Body of pancreas (tissue), 4 donors: ENCODE results near the gene RIMKLB. TPM values are rescaled to one million over a fixed set of nuclear protein-coding genes. Genes with fewer than 3 reads are reported as not detected.
"Not testable (repeated sequence)": the region's sequence is repeated elsewhere in the genome, so short reads cannot be mapped to it uniquely, and the experiment has no call there.

Source experiments
- ATAC-seq: fragments of 150-250 bp; one replicate; pipeline ENCODE4 v1.9.1; 2016
- DNase-seq, 4 donors: peaks; one replicate each; pipeline ENCODE4 v3.0.0-alpha.2; 2019
- H3K27ac ChIP-seq, 4 donors: fragments of 200-600 bp; sonication (generic); 1 replicate in 3 of 4; 2 replicates in 1 of 4; pipeline versions ENCODE4 v1.5.1 to v1.6.1; 2016 to 2019; ENCODE audit warnings: mild to moderate bottlenecking in 1 of 4, mixed read lengths in 1 of 4, moderate library complexity in 1 of 4
- H3K27me3 ChIP-seq, 2 donors: fragments of 200-600 bp; sonication (generic); one replicate each; pipeline ENCODE4 v1.6.0; 2016; ENCODE audit warnings: mild to moderate bottlenecking in 1 of 2
- H3K36me3 ChIP-seq, 2 donors: fragments of 200-600 bp; sonication (generic); replicated peaks in 1 of 2; 2 replicates each; pipeline ENCODE4 v1.5.1; 2016; ENCODE audit warnings: low read depth in 2 of 2; ENCODE audit not compliant: insufficient read depth in 1 of 2
- H3K4me1 ChIP-seq: fragments of 200-600 bp; sonication (generic); one replicate; pipeline ENCODE4 v1.6.0; 2016
- H3K4me3 ChIP-seq, 2 donors: fragments of 200-600 bp; sonication (generic); 1 replicate in 1 of 2; 2 replicates in 1 of 2; pipeline ENCODE4 v1.5.1; 2016 to 2019
- H3K9me3 ChIP-seq, 3 donors: fragments of 200-600 bp; sonication (generic); 1 replicate in 2 of 3; 2 replicates in 1 of 3; pipeline ENCODE4 v1.5.1; 2016
- POLR2A ChIP-seq, 3 donors: fragments of 450-650 bp; IDR thresholded peaks; one replicate each; pipeline ENCODE4 v1.6.1; 2016; ENCODE audit warnings: antibody characterized with exemption in 3 of 3, mild to moderate bottlenecking in 2 of 3
- WGBS, 2 donors: methylation state at CpG; one replicate each; pipeline ENCODE4 v1.1.5; 2017; 5-methylcytosine and 5-hydroxymethylcytosine counted together
- intact Hi-C: fragments of 100-400 bp; cut with DNase I; formaldehyde crosslinking; loops from one replicate; pipeline ENCODE4 v1.15.1; 2023
- total RNA-seq, 2 donors: library from RNA; depleted of rRNA; stranded (reverse); fragments of >200 nt; gene quantifications; one replicate each; pipeline ENCODE4 v1.1.0, GENCODE V29; 2016
- TF ChIP-seq, protein P1 (sequence below), 7 experiments: fragments of 450-650 bp in 4 of 7; fragments of 200-600 bp in 3 of 7; sonication (generic) in 3 of 7; IDR thresholded peaks; one replicate each; pipeline ENCODE4 v1.5.1; 2016 to 2019; ENCODE audit warnings: antibody characterized with exemption in 7 of 7

Gene RIMKLB
- total RNA-seq, 2 donors from 2014 or later: 18.1 to 19.5 TPM

- Histone ChIP-seq H3K9me3 (no peaks in the 10 kb centered on the region), H3K27me3 (no peaks in the 10 kb centered on the region), H3K27ac (no peak overlapping the region), H3K4me1 (peaks cover 7% of the 10 kb centered on the region), H3K4me3 (no peak overlapping the region), H3K36me3 (no peaks in the 10 kb centered on the region)
- TF ChIP-seq, protein P1, sequence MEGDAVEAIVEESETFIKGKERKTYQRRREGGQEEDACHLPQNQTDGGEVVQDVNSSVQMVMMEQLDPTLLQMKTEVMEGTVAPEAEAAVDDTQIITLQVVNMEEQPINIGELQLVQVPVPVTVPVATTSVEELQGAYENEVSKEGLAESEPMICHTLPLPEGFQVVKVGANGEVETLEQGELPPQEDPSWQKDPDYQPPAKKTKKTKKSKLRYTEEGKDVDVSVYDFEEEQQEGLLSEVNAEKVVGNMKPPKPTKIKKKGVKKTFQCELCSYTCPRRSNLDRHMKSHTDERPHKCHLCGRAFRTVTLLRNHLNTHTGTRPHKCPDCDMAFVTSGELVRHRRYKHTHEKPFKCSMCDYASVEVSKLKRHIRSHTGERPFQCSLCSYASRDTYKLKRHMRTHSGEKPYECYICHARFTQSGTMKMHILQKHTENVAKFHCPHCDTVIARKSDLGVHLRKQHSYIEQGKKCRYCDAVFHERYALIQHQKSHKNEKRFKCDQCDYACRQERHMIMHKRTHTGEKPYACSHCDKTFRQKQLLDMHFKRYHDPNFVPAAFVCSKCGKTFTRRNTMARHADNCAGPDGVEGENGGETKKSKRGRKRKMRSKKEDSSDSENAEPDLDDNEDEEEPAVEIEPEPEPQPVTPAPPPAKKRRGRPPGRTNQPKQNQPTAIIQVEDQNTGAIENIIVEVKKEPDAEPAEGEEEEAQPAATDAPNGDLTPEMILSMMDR (IDR thresholded peaks at IDR 0.05): no peak
- TF ChIP-seq POLR2A (IDR thresholded peaks at IDR 0.05): no peak
- intact Hi-C loops: no loop called here
- no peak for DNase-seq
- no peak for ATAC-seq
- WGBS, 2 donors: 90 to 92% methylated on average over 2 of the region's 2 CpGs
Observed at GRCh38 chr12:8779862-8780261, 82.1 kb downstream of the RIMKLB start.

- intact Hi-C loops: no loop called here
- no peak overlapping the region for H3K4me3 ChIP-seq
- DNase-seq (no peak), ATAC-seq (no peak)
- no peak overlapping the region for H3K27ac ChIP-seq
- H3K36me3 ChIP-seq: no peaks in the 10 kb centered on the region
- TF ChIP-seq, protein P1 (IDR thresholded peaks at IDR 0.05): peak in 4 of 7 experiments; percentile 5 to 23 (median 18)
- TF ChIP-seq POLR2A (IDR thresholded peaks at IDR 0.05): no peak
- H3K27me3 ChIP-seq: no peaks in the 10 kb centered on the region
- no peaks in the 10 kb centered on the region for H3K9me3 ChIP-seq
- WGBS, 2 donors: 64 to 68% methylated on average over 1 of the region's 1 CpG
- H3K4me1 ChIP-seq: peaks cover 7% of the 10 kb centered on the region
Observed at GRCh38 chr12:8780389-8780788, 82.6 kb downstream of the RIMKLB start.

- Histone ChIP-seq H3K4me1 (peaks cover 7% of the 10 kb centered on the region), H3K4me3 (no peak overlapping the region), H3K36me3 (no peaks in the 10 kb centered on the region), H3K9me3 (no peaks in the 10 kb centered on the region), H3K27me3 (no peaks in the 10 kb centered on the region), H3K27ac (no peak overlapping the region)
- DNase-seq: no peak
- no peak for ATAC-seq
- WGBS, 2 donors: 36 to 42% methylated on average over 2 of the region's 2 CpGs
- no peak for TF ChIP-seq POLR2A (IDR thresholded peaks at IDR 0.05)
- TF ChIP-seq, protein P1 (IDR thresholded peaks at IDR 0.05): no peak
- intact Hi-C loops: no loop called here
Observed at GRCh38 chr12:8781381-8782127, 83.8 kb downstream of the RIMKLB start.

DNA sequence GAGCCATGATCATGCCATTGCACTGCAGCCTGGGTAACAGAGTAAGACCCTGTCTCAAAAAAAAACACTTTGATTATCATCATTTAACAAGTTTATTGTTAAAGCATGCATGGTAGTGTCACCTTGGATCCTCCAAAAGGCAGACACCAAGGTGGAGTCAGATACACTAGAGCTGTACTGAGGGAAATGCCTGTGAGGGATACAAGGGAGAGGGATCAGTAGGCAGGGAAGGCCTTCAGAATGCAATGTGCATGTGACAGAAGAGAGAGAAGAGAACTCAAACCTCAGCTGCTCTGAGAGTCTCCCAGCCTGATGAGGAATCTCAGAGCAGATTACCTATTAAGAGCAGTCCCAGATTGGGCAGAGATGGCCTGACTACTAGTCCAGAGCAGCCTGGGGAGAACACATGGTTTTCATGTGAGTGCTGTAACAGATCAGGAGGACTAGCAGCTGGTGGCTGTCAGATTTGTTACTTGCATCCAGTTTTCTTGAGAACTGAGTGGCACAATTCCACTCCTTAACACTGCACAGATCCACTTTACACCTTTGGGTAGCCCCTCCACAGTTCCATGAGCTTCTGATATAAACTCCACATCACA lies 86.6 kb downstream of the RIMKLB start:
- Histone ChIP-seq H3K36me3 (no peaks in the 10 kb centered on the region), H3K27ac (no peak overlapping the region), H3K9me3 (no peaks in the 10 kb centered on the region), H3K27me3 (no peaks in the 10 kb centered on the region), H3K4me3 (no peak overlapping the region), H3K4me1 (peaks cover 7% of the 10 kb centered on the region)
- intact Hi-C loops: no loop called here
- ATAC-seq (no peak), DNase-seq (no peak)
- TF ChIP-seq, protein P1 (IDR thresholded peaks at IDR 0.05): no peak
- TF ChIP-seq POLR2A (IDR thresholded peaks at IDR 0.05): no peak

GRCh38 chr12:8785499-8785898 lies 87.7 kb downstream of the RIMKLB start:
- no peaks in the 10 kb centered on the region for H3K9me3 ChIP-seq
- intact Hi-C loops: no loop called here
- H3K4me1 ChIP-seq: peaks cover 7% of the 10 kb centered on the region
- no peaks in the 10 kb centered on the region for H3K36me3 ChIP-seq
- ATAC-seq: no peak
- no peak overlapping the region for H3K4me3 ChIP-seq
- WGBS, 2 donors: 83 to 94% methylated on average over 3 to 4 of the region's 4 CpGs
- no peak overlapping the region for H3K27ac ChIP-seq
- TF ChIP-seq, protein P1 (IDR thresholded peaks at IDR 0.05): no peak
- no peak for TF ChIP-seq POLR2A (IDR thresholded peaks at IDR 0.05)
- DNase-seq: no peak
- no peaks in the 10 kb centered on the region for H3K27me3 ChIP-seq

DNA sequence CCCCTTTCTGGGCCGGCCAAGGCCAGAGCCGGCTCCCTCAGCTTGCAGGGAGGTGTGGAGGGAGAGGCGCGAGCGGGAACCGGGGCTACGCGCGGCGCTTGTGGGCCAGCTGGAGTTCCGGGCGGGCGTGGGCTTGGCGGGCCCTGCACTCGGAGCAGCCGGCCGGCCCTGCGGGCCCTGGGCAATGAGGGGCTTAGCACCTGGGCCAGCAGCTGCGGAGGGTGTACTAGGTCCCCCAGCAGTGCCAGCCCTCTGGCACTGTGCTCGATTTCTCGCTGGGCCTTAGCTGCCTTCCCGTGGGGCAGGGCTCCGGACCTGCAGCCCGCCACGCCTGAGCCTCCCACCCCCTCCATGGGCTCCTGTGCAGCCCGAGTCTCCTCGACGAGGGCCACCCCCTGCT lies 89.4 kb downstream of the RIMKLB start:
- H3K4me1 ChIP-seq, H3K9me3 ChIP-seq, ATAC-seq, H3K27ac ChIP-seq, H3K36me3 ChIP-seq, intact Hi-C loops, H3K4me3 ChIP-seq, DNase-seq, H3K27me3 ChIP-seq: not testable (repeated sequence)
- 95 to 100% methylated on average over 2 to 13 of the region's 28 CpGs for WGBS, 2 donors

GRCh38 chr12:8788706-8789105 lies 90.9 kb downstream of the RIMKLB start:
- ATAC-seq, H3K27ac ChIP-seq, intact Hi-C loops, H3K36me3 ChIP-seq, H3K9me3 ChIP-seq, DNase-seq, H3K4me3 ChIP-seq, H3K27me3 ChIP-seq, H3K4me1 ChIP-seq: not testable (repeated sequence)
- whole genome bisulfite sequencing, 2 donors: 67 to 71% methylated on average over 1 to 4 of the region's 13 CpGs
